ENCODE results near the gene KCNN2. TPM values are rescaled to one million over a fixed set of nuclear protein-coding genes. Genes with fewer than 3 reads are reported as not detected.

KCNN2 gene
- total and polyA plus RNA-seq, 4 donors, result 0.09 to 4.6 (median 3.0) TPM

- H3K9me3 ChIP-seq (ENCODE audit: control insufficient read depth in 4 of 4, low read length in 3 of 4), result no peaks in the 10 kb centered on the region
- 67% methylated on average over 7 of the region's 7 CpGs for WGBS
- H3K36me3 ChIP-seq (ENCODE audit: control insufficient read depth in 4 of 4, insufficient read depth in 3 of 4, low read depth in 1 of 4, low read length in 3 of 4), result peaks cover 0 to 2% (median 0%) of the 10 kb centered on the region in 4 donors
- no peaks in the 10 kb centered on the region for H3K27me3 ChIP-seq (ENCODE audit: control insufficient read depth in 4 of 4, insufficient read depth in 4 of 4, low read length in 3 of 4)
- no peak overlapping the region for H3K4me3 ChIP-seq (ENCODE audit: low read depth in 1 of 3, low read length in 3 of 3)
- no peak for TF ChIP-seq ZBTB33 (IDR thresholded peaks at IDR 0.05)
- TF ChIP-seq MAX (IDR thresholded peaks at IDR 0.05), result no peak
- TF ChIP-seq YY1 (IDR thresholded peaks at IDR 0.05), result no peak
- no peak for TF ChIP-seq SP1 (IDR thresholded peaks at IDR 0.05)
- no peak for TF ChIP-seq GABPA (IDR thresholded peaks at IDR 0.05 in 1 of 2, conservative IDR thresholded peaks at IDR 0.05 in 1 of 2)
- no peak for DNase-seq (ENCODE audit: low spot score)
- no peak overlapping the region for H3K9ac ChIP-seq (ENCODE audit: low read depth in 1 of 2, low read length in 2 of 2)
- no peak overlapping the region for H3K27ac ChIP-seq (ENCODE audit: low read depth in 1 of 2, low read length in 2 of 2)
- peaks cover 0 to 14% (median under 1%) of the 10 kb centered on the region in 4 donors for H3K4me1 ChIP-seq (ENCODE audit: control insufficient read depth in 4 of 4, insufficient read depth in 4 of 4, low read length in 3 of 4)
Observed at GRCh38 chr5:114369680-114370417, 8.0 kb downstream of the KCNN2 start.

GRCh38 chr5:114377050-114377844, 15.4 kb downstream of the KCNN2 start:
- 42% methylated on average over 7 of the region's 7 CpGs for WGBS
- no peaks in the 10 kb centered on the region for H3K9me3 ChIP-seq (ENCODE audit: control insufficient read depth in 4 of 4, low read length in 3 of 4)
- DNase-seq (ENCODE audit: low spot score), result no peak

GRCh38 chr5:114377946-114378345, 16.1 kb downstream of the KCNN2 start:
- H3K4me1 ChIP-seq (ENCODE audit: control insufficient read depth in 4 of 4, insufficient read depth in 4 of 4, low read length in 3 of 4), result peaks cover 9 to 39% (median 22%) of the 10 kb centered on the region in 4 donors
- 33% methylated on average over 6 of the region's 6 CpGs for WGBS
- no peaks in the 10 kb centered on the region for H3K27me3 ChIP-seq (ENCODE audit: control insufficient read depth in 4 of 4, insufficient read depth in 4 of 4, low read length in 3 of 4)
- H3K27ac ChIP-seq (ENCODE audit: low read depth in 1 of 2, low read length in 2 of 2), result peak overlapping the region; percentile 65 to 79
- H3K9ac ChIP-seq (ENCODE audit: low read depth in 1 of 2, low read length in 2 of 2), result no peak overlapping the region
- peak overlapping the region in 2 of 3 donors; percentile 8 to 23 for H3K4me3 ChIP-seq (ENCODE audit: low read depth in 1 of 3, low read length in 3 of 3)
- DNase-seq (ENCODE audit: low spot score), result no peak
- no peaks in the 10 kb centered on the region for H3K36me3 ChIP-seq (ENCODE audit: control insufficient read depth in 4 of 4, insufficient read depth in 3 of 4, low read depth in 1 of 4, low read length in 3 of 4)
- H3K9me3 ChIP-seq (ENCODE audit: control insufficient read depth in 4 of 4, low read length in 3 of 4), result no peaks in the 10 kb centered on the region
- no peak for TF ChIP-seq YY1 (IDR thresholded peaks at IDR 0.05)
- TF ChIP-seq GABPA (IDR thresholded peaks at IDR 0.05 in 1 of 2, conservative IDR thresholded peaks at IDR 0.05 in 1 of 2), result no peak
- TF ChIP-seq TAF1 (conservative IDR thresholded peaks at IDR 0.05), result no peak
- TF ChIP-seq SP1 (IDR thresholded peaks at IDR 0.05), result peak; percentile 64
- TF ChIP-seq EGR1 (IDR thresholded peaks at IDR 0.05; ENCODE audit: low read depth in 2 of 2), result peak in 1 of 2 donors; percentile 43
- TF ChIP-seq HNF4G (IDR thresholded peaks at IDR 0.05), result no peak
- TF ChIP-seq CTCF (IDR thresholded peaks at IDR 0.05; ENCODE audit: low read depth, low read length, missing input control), result no peak
- TF ChIP-seq HNF4A (conservative IDR thresholded peaks at IDR 0.05), result peak; percentile 14 to 68
- no peak for TF ChIP-seq ATF3 (IDR thresholded peaks at IDR 0.05)
- TF ChIP-seq JUND (IDR thresholded peaks at IDR 0.05), result no peak
- no peak for TF ChIP-seq NR2F2 (IDR thresholded peaks at IDR 0.05)
- peak; percentile 57 for TF ChIP-seq MAX (IDR thresholded peaks at IDR 0.05)
- TF ChIP-seq REST (IDR thresholded peaks at IDR 0.05), result no peak
- TF ChIP-seq RXRA (IDR thresholded peaks at IDR 0.05), result peak in 1 of 2 donors; percentile 70
- TF ChIP-seq RAD21 (IDR thresholded peaks at IDR 0.05), result peak in 1 of 2 donors; percentile 7

More at GRCh38 chr5:114377050-114377844, 15.4 kb downstream of the KCNN2 start:
- Histone ChIP-seq H3K36me3 (ENCODE audit: control insufficient read depth in 4 of 4, insufficient read depth in 3 of 4, low read depth in 1 of 4, low read length in 3 of 4) (no peaks in the 10 kb centered on the region), H3K4me3 (ENCODE audit: low read depth in 1 of 3, low read length in 3 of 3) (peak overlapping the region in 1 of 3 donors; percentile 23), H3K27ac (ENCODE audit: low read depth in 1 of 2, low read length in 2 of 2) (peak overlapping the region; percentile 63 to 79), H3K27me3 (ENCODE audit: control insufficient read depth in 4 of 4, insufficient read depth in 4 of 4, low read length in 3 of 4) (no peaks in the 10 kb centered on the region), H3K9ac (ENCODE audit: low read depth in 1 of 2, low read length in 2 of 2) (no peak overlapping the region), H3K4me1 (ENCODE audit: control insufficient read depth in 4 of 4, insufficient read depth in 4 of 4, low read length in 3 of 4) (peaks cover 9 to 39% (median 22%) of the 10 kb centered on the region in 4 donors)
- TF ChIP-seq SP1 (IDR thresholded peaks at IDR 0.05) (no peak), FOXA2 (IDR thresholded peaks at IDR 0.05) (peak; percentile 24), GABPA (IDR thresholded peaks at IDR 0.05 in 1 of 2, conservative IDR thresholded peaks at IDR 0.05 in 1 of 2) (no peak), HNF4A (conservative IDR thresholded peaks at IDR 0.05) (peak in 1 of 2 donors; percentile 23), YY1 (IDR thresholded peaks at IDR 0.05) (peak; percentile 41)
